Gastroesophageal sphincter (tissue), 3 donors: ENCODE results near the gene VIM.

Experiments
- CTCF ChIP-seq, 4 experiments: fragments of 200-600 bp in 2 of 4; fragments of 450-650 bp in 2 of 4; sonication (generic) in 1 of 4; IDR thresholded peaks; one replicate each; pipeline ENCODE4 v1.5.1; 2017 to 2019; ENCODE audit warnings: antibody characterized with exemption in 4 of 4, mild to moderate bottlenecking in 2 of 4, moderate library complexity in 2 of 4
- EP300 ChIP-seq: sonication (generic); formaldehyde crosslinking; IDR thresholded peaks from one replicate; pipeline ENCODE4 v1.6.1; 2017; ENCODE audit warnings: antibody characterized with exemption, mild to moderate bottlenecking
- POLR2A ChIP-seq, 2 donors: fragments of 450-650 bp; IDR thresholded peaks; one replicate each; pipeline ENCODE4 v1.6.1; 2017; ENCODE audit warnings: antibody characterized with exemption in 2 of 2, mild to moderate bottlenecking in 2 of 2, moderate library complexity in 1 of 2
- POLR2AphosphoS5 ChIP-seq: sonication (generic); formaldehyde crosslinking; IDR thresholded peaks from one replicate; pipeline ENCODE4 v1.6.1; 2017; ENCODE audit warnings: antibody characterized with exemption

- TF ChIP-seq POLR2AphosphoS5 (no peak), EP300 (no peak), CTCF (IDR thresholded peaks at IDR 0.05) (no peak), POLR2A (IDR thresholded peaks at IDR 0.05) (no peak)
These were observed 19.2 kb downstream of the VIM start for GRCh38 chr10:17247210-17247609.
